Measurements from ENCODE around the gene MCF2L2. TPM values are rescaled to one million over a fixed set of nuclear protein-coding genes. Genes with fewer than 3 reads are reported as not detected.

MCF2L2 gene
- polyA plus RNA-seq, 6 donors from 2014 or later, result not detected

DNA sequence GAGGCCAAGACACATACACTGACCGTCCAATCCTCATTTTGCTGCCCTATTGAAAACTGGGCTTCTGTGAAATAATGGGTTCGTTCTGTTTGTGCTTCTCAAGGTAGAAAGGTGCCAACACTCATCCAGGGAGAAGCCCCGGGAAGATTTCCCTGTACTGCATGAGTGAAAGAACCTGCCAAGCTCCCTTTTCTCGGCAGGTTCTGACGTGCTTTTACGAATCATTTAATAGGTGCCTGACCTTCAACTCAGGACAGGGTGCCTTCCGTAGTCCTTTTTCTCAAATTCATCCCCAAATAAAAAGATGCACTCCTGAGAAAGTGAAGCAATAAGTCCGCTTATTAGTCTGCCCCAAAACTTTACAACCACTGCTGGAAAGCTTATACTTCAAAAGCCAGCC lies 111.1 kb downstream of the MCF2L2 start:
- H3K27ac Mint-ChIP-seq, result no peak overlapping the region
- H3K9me3 Mint-ChIP-seq, result peaks cover 0 to 2% (median 0%) of the 10 kb centered on the region in 7 donors
- no peak overlapping the region for H3K4me3 Mint-ChIP-seq
- peaks cover 7 to 16% (median 14%) of the 10 kb centered on the region in 3 donors for H3K27me3 Mint-ChIP-seq
- H3K36me3 Mint-ChIP-seq, result no peaks in the 10 kb centered on the region
- H3K4me1 Mint-ChIP-seq, result no peaks in the 10 kb centered on the region
- DNase-seq (no peak), ATAC-seq (ENCODE audit: low read depth in 2 of 2) (no peak)

DNA sequence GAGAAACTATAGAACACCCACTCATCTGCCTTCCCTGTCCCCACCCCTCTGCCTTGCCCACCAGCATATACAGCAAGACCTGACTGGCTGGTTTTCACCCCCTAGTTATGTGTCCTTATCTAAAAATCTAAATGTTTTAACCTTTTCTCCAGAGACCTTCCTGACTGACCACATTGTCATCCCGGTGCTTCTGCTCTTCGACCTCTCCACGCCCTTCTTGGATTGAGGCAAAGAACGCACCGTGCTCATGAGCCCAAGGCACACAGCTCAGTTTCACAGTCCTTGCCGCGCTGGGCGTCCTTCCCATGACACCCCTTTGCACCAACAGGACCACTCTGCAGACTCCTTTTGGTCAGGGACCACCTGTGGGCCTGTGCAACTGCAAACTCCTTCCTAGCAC lies 112.7 kb downstream of the MCF2L2 start:
- Mint-ChIP-seq H3K4me1 (no peaks in the 10 kb centered on the region), H3K27ac (no peak overlapping the region), H3K9me3 (peaks cover 0 to 2% (median 0%) of the 10 kb centered on the region in 7 donors), H3K4me3 (no peak overlapping the region), H3K36me3 (no peaks in the 10 kb centered on the region), H3K27me3 (peaks cover 7 to 16% (median 12%) of the 10 kb centered on the region in 3 donors)
- DNase-seq (no peak), ATAC-seq (ENCODE audit: low read depth in 2 of 2) (no peak)

GRCh38 chr3:183313764-183314163 lies 114.7 kb downstream of the MCF2L2 start:
- no peak for ATAC-seq (ENCODE audit: low read depth in 2 of 2)
- H3K27me3 Mint-ChIP-seq, result peaks cover 0 to 8% (median 5%) of the 10 kb centered on the region in 3 donors
- no peak for DNase-seq
- peaks cover 0 to 2% (median 0%) of the 10 kb centered on the region in 7 donors for H3K9me3 Mint-ChIP-seq
- no peak overlapping the region for H3K27ac Mint-ChIP-seq
- no peak overlapping the region for H3K4me3 Mint-ChIP-seq
- no peaks in the 10 kb centered on the region for H3K36me3 Mint-ChIP-seq
- no peaks in the 10 kb centered on the region for H3K4me1 Mint-ChIP-seq

GRCh38 chr3:183313351-183313750 lies 115.1 kb downstream of the MCF2L2 start:
- H3K4me3 Mint-ChIP-seq, result no peak overlapping the region
- no peak overlapping the region for H3K27ac Mint-ChIP-seq
- H3K4me1 Mint-ChIP-seq, result no peaks in the 10 kb centered on the region
- DNase-seq (no peak), ATAC-seq (ENCODE audit: low read depth in 2 of 2) (no peak)
- H3K27me3 Mint-ChIP-seq, result peaks cover 0 to 8% (median 5%) of the 10 kb centered on the region in 3 donors
- H3K36me3 Mint-ChIP-seq, result no peaks in the 10 kb centered on the region
- peaks cover 0 to 2% (median 0%) of the 10 kb centered on the region in 7 donors for H3K9me3 Mint-ChIP-seq

GRCh38 chr3:183312433-183312832 lies 116.0 kb downstream of the MCF2L2 start:
- Mint-ChIP-seq H3K27me3 (peaks cover 0 to 10% (median 6%) of the 10 kb centered on the region in 3 donors), H3K9me3 (peaks cover 0 to 2% (median 0%) of the 10 kb centered on the region in 7 donors), H3K4me3 (no peak overlapping the region), H3K36me3 (no peaks in the 10 kb centered on the region), H3K4me1 (peaks cover 5 to 6% (median 5%) of the 10 kb centered on the region in 3 donors), H3K27ac (no peak overlapping the region)
- no peak for ATAC-seq (ENCODE audit: low read depth in 2 of 2)
- no peak for DNase-seq

- Mint-ChIP-seq H3K27ac (no peak overlapping the region), H3K36me3 (no peaks in the 10 kb centered on the region), H3K9me3 (peaks cover 0 to 2% (median 0%) of the 10 kb centered on the region in 7 donors), H3K4me3 (no peak overlapping the region), H3K27me3 (peaks cover 6 to 8% (median 8%) of the 10 kb centered on the region in 3 donors), H3K4me1 (peaks cover 11 to 19% (median 15%) of the 10 kb centered on the region in 3 donors)
- DNase-seq, result no peak
- ATAC-seq (ENCODE audit: low read depth in 2 of 2), result no peak
Measured at GRCh38 chr3:183310936-183311335, 117.5 kb downstream of the MCF2L2 start.

DNA sequence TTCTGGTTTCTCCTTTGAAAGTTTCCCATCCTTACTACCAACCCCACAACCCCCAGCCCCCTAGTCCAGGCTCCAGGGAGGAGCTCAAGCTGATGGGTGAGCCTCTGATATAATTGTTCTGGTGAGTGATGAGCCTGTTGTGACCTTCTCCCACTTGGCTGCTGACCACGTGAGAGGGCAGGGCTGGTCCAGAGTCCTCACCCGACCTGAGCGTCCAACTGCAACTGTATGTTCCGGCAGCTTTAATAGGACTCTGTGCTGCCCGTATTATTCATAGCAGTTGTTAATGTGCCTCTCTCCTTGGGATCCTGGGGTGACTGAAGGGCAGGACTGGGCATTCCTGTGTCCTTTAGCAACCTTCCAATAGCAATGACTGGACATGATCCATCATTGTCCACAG lies 119.1 kb downstream of the MCF2L2 start:
- H3K36me3 Mint-ChIP-seq, result no peaks in the 10 kb centered on the region
- H3K27ac Mint-ChIP-seq, result peak overlapping the region in 2 of 6 donors; percentile 37 to 49
- ATAC-seq (ENCODE audit: low read depth in 2 of 2) (no peak), DNase-seq (no peak)
- H3K27me3 Mint-ChIP-seq, result peaks cover 6 to 8% (median 8%) of the 10 kb centered on the region in 3 donors
- H3K4me3 Mint-ChIP-seq, result no peak overlapping the region
- peaks cover 11 to 19% (median 15%) of the 10 kb centered on the region in 3 donors for H3K4me1 Mint-ChIP-seq
- H3K9me3 Mint-ChIP-seq, result peaks cover 0 to 2% (median 0%) of the 10 kb centered on the region in 7 donors

DNA sequence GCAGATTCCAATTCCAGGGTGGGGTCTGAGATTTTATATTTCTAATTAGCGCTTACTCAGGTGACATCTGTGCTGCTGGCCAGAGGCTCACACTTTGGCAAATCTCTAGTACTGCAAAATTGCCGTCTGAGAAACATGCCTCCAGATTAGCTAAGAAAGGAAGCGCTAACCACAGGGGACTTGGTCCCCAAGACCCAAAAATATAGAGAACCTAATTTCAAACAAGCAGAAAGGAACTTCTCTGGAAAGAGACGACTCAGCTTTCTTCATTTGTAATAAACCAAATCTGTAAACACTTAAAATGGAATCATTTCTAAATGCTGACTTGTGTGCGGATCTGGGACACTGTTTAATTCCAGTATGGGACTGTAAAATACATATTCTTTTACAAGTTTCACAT lies 119.7 kb downstream of the MCF2L2 start:
- Mint-ChIP-seq H3K4me1 (peaks cover 11 to 19% (median 15%) of the 10 kb centered on the region in 3 donors), H3K4me3 (no peak overlapping the region), H3K27ac (no peak overlapping the region), H3K36me3 (no peaks in the 10 kb centered on the region), H3K27me3 (peaks cover 8 to 13% (median 9%) of the 10 kb centered on the region in 3 donors), H3K9me3 (peaks cover 0 to 2% (median 0%) of the 10 kb centered on the region in 7 donors)
- ATAC-seq (ENCODE audit: low read depth in 2 of 2) (no peak), DNase-seq (no peak)

DNA sequence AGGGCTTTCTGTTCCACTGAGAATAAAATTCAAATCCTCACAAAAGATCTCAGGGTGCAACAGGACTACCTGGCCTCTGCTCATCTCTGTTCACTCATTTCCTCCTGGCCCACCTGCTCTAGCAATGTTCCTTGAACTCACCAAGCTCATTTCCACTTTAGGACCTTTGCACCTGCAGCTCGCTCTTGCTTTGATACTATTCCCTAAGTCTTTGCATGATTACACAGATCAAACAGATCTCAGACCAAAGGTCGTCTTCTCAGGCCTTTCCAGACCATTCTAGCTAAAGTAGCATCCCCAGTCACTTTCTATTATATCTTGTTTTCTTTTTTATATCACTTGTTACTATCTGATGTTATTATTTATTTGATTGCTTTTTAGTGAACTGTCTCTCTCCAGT lies 120.7 kb downstream of the MCF2L2 start:
- Mint-ChIP-seq H3K4me1 (peaks cover 11 to 19% (median 15%) of the 10 kb centered on the region in 3 donors), H3K4me3 (peak overlapping the region in 1 of 8 donors; percentile 18)

DNA sequence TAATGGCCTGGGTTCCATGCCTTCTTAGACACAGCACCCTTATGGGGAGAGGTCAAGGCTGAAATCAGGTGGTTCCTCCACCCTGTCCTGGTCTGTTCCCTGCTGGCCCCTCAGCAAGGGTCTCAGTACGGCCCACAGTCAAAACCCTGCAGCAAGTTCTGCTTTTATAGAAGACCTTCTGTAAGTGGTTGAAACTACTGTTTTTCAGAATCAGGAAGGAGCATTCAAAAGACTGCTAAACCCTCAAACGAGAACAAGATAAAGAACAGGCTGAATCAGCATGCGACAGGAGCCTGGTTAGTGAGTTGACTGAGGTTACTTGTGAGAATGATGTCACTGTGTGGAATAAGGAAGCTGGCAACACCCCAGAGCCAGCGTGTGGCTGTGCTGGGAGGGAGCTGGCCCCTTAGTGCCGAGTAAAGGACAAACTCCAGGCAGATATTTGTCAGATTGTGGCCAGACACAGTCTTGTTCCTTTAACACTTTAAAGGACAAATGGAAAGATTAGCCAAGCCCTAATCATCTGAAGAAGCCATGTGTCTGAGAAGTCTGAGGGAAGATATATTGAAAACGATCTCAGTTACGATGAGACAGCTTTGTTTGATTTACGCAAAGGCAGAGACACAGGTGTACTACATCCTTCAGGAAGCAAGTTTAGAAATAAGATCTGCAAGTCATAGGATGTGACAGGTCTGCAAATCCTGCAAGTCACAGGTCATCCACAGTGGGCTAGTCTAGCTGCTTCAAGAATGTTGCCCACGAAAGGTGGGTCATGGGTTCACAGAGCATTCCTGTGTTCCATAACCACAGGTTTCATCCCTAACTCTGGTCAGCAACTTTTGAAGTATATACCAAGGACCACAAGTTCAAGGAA lies 121.4 kb downstream of the MCF2L2 start:
- H3K27ac Mint-ChIP-seq, result peak overlapping the region in 2 of 6 donors; percentile 43 to 78
- H3K4me3 Mint-ChIP-seq, result peak overlapping the region in 5 of 8 donors; percentile 3 to 60 (median 35)
- peak; percentile 96 to 97 for ATAC-seq (ENCODE audit: low read depth in 2 of 2)
- H3K27me3 Mint-ChIP-seq, result peaks cover 8 to 25% (median 18%) of the 10 kb centered on the region in 3 donors
- H3K36me3 Mint-ChIP-seq, result no peaks in the 10 kb centered on the region
- DNase-seq, result peak; percentile 51
- H3K4me1 Mint-ChIP-seq, result peaks cover 11 to 19% (median 15%) of the 10 kb centered on the region in 3 donors
- H3K9me3 Mint-ChIP-seq, result no peaks in the 10 kb centered on the region

More for the DNA sequence above, 120.7 kb downstream of the MCF2L2 start:
- Mint-ChIP-seq H3K27me3 (peaks cover 8 to 20% (median 13%) of the 10 kb centered on the region in 3 donors), H3K36me3 (no peaks in the 10 kb centered on the region), H3K9me3 (no peaks in the 10 kb centered on the region), H3K27ac (no peak overlapping the region)
- no peak for DNase-seq
- ATAC-seq (ENCODE audit: low read depth in 2 of 2), result no peak

- Mint-ChIP-seq H3K9me3 (no peaks in the 10 kb centered on the region), H3K4me3 (no peak overlapping the region), H3K4me1 (peaks cover 11 to 19% (median 15%) of the 10 kb centered on the region in 3 donors), H3K36me3 (no peaks in the 10 kb centered on the region), H3K27me3 (peaks cover 12 to 33% (median 19%) of the 10 kb centered on the region in 3 donors), H3K27ac (no peak overlapping the region)
- DNase-seq (no peak), ATAC-seq (ENCODE audit: low read depth in 2 of 2) (no peak)
Measured at GRCh38 chr3:183303690-183304089, 124.7 kb downstream of the MCF2L2 start.

DNA sequence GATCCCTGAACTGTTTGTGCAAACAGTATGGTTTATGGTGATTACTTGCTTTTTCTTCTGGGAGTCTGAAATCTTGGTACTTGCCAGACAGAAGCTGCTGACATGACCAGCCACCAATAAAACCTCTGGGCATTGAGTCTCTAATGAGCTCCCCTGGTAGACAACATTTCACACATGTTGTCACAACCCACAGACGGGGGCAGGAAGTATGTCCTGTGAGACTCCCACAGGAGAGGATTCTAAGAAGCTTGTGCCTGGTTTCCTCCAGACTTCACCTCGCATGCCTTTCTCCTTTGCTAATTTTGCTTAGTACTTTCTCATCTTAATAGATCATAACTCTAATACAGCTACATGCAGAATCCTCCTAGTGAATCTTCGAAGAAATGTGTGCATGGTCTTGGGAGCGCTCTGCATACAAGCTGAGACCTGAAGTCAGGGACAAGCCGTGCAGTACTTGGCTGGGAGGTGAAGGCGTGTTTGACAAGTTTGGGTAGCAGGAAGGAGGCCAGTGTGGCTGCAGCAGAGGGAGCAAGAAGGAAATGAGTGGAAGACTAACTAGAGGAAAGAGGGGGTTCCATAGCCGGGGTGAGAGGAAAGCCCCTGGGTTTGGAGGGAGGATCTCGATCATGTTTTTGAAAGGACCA lies 126.4 kb downstream of the MCF2L2 start:
- ATAC-seq (ENCODE audit: low read depth in 2 of 2), result no peak
- no peak for DNase-seq
- H3K36me3 Mint-ChIP-seq, result no peaks in the 10 kb centered on the region

DNA sequence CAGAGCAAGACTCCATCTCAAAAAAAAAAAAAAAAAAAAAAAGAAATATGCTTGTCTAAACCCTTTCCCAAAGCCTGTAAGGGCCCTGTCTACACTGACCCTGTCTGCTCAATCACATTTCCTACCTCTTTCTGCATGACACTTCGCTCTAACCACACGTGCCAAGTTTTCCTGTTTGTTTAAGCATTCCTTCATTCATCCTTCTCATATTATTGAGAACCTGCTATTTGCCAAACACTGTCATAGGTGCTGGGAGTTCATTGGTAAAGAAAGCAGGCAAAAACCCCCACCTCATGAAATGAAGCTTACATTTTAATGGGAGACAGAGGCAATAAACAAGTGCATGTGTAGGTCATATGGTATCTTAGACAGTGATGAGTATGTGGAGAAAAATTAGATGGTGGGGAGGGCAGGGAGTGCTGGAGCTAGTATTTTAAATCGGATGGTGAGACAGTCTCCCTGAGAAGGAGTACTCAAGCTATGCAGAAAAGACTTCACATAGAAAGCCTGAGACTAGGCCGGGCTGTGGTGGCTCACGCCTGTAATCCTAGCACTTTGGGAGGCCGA lies 127.3 kb downstream of the MCF2L2 start:
- Mint-ChIP-seq H3K27me3 (peaks cover 17 to 32% (median 19%) of the 10 kb centered on the region in 3 donors), H3K4me3 (no peak overlapping the region), H3K4me1 (peaks cover 0 to 5% (median 0%) of the 10 kb centered on the region in 3 donors), H3K27ac (no peak overlapping the region), H3K36me3 (no peaks in the 10 kb centered on the region), H3K9me3 (peaks cover 0 to 4% (median 0%) of the 10 kb centered on the region in 7 donors)
- DNase-seq (no peak), ATAC-seq (ENCODE audit: low read depth in 2 of 2) (no peak)

More for the DNA sequence above, 126.4 kb downstream of the MCF2L2 start:
- Mint-ChIP-seq H3K4me1 (peaks cover 4 to 13% (median 9%) of the 10 kb centered on the region in 3 donors), H3K9me3 (no peaks in the 10 kb centered on the region), H3K4me3 (no peak overlapping the region), H3K27ac (no peak overlapping the region), H3K27me3 (peaks cover 13 to 25% (median 13%) of the 10 kb centered on the region in 3 donors)
